T-helper 1 cell treated with Interleukin-12 subunit alpha and Interleukin-12 subunit beta and Interleukin-4 antibody, amounts not matched to agents 30 ng/mL and 1 ng/mL, for 36 hours (primary cell): ENCODE data around the gene MGAT4C. TPM values are rescaled to one million over a fixed set of nuclear protein-coding genes. Genes with fewer than 3 reads are reported as not detected.

Experiments used
- intact Hi-C: fragments of 100-400 bp; cut with micrococcal nuclease; formaldehyde crosslinking; loops from one replicate; pipeline ENCODE4 v1.15.1; 2024
- total RNA-seq: library from RNA; stranded (reverse); gene quantifications from 2 replicates; pipeline ENCODE4 v1.2.3, GENCODE V29; 2022

MGAT4C gene
- total RNA-seq, 1 donor from 2014 or later: not detected

GRCh38 chr12:85983601-85984000, 272.6 kb downstream of the MGAT4C start:
- intact Hi-C loops: no loop called here

DNA sequence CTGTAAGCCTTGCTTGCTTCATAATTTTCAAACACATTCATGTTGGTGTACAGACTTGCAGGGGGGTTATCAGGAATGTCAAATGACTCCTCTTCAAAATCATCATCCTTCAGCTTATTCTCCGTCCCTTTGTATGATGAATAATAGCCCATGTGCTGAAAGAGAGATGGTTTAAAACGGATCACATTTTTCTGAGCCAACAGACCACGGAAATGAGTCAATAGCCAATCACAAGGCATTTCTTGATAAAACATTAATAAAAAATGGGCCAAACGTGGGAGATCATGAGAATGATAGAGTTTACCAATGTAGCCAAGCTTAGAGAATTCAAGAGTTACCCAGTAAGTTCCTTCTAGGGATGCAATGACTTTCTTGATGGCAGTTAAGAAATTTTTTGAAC, 276.6 kb downstream of the MGAT4C start:
- intact Hi-C loops: no loop called here

- intact Hi-C loops: no loop called here
These were observed 280.5 kb downstream of the MGAT4C start for GRCh38 chr12:85975716-85976115.

GRCh38 chr12:85971800-85972199, 284.4 kb downstream of the MGAT4C start:
- intact Hi-C loops: no loop called here

DNA sequence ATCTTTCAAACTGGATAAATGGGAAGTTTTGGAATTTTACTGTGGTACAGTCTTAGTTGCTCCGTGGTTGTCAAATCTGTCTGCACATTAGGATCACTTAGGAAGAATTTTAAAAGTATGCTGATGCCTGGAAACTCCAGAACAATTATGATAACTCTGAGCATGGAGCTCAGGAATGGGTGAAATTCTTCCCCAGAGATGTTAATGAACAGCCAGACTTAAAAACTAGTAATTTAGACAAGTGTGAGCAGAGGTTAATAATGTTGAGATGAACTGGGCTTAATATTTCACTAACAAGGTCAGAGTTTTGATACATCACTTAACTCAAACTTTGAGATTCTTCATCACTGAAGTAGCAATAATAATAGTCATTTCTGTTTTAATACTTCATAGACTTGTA, 287.6 kb downstream of the MGAT4C start:
- intact Hi-C loops: no loop called here

DNA sequence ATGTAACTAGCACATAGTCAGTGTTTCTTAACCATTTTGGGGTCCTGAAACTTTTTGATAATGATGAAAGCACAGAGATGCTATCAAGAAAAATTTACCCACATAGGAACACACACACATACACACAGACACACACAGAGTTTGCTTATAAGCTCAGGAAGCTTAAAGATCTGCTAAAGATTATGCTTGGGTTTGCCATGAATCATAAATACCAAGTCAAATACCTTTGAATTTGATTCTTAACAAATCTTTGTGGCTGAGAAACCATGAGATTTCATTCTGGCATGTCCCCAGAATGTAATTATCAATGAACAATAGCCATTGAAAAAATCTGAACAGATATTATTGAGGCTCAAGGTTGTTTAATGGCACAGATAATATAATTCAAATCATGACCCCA, 292.9 kb downstream of the MGAT4C start:
- intact Hi-C loops: no loop called here

DNA sequence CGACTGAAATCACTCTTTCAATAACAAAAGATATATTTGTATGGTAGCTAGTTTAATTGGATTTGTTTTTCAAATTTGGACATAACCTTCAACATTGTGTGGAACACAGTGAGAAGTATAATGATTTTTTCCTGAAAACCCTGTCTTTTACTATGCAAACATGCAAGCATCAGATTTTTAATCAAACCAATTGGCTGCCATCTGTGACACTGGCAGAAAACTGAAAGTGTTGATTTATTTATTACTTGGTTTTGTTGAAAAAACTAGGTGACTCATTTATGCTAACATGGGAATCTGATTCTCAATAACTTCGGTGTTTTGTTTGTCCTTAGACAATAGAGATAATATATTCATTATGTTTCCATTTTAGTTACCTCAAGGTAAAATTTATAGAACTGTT, 300.1 kb downstream of the MGAT4C start:
- intact Hi-C loops: no loop called here

- intact Hi-C loops: no loop called here
These were observed 301.1 kb downstream of the MGAT4C start for GRCh38 chr12:85955127-85955526.

DNA sequence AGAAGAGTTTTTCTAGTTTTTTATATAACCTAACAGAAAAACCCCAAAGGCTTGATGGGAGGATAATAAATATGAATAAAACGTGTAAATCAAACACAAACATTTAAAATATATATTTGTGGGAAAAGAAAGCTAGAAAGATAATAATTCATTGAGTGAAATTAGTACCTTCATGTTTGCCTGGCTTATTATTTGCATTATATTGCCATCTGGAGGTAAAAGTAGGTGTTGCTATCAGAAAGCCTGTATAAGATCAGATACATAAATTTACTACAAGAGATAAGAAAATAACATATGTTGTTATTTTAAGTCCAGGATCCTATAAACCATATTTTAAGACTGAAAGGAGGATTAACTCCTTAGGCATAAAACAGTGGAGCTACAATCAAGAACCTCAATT, 304.4 kb downstream of the MGAT4C start:
- intact Hi-C loops: no loop called here

DNA sequence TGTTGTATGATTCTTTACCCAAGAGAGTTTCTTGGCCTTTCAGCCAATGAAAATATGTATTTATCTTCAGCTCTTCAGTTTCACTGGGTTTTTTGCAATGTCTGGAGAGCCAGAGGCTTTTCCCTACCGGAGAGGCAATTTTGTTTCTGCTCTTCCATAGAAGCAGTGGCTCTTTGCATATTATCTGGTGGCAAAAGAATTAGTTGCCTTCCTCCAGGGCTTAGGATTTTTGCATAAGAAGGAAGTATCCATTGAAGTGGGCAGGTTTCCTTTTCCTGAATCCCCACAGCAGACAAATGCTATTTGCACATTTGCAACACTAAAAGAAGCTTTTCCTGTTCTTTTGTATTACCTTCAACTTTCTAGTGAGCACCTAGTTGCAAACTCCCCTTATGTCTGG, 306.9 kb downstream of the MGAT4C start:
- intact Hi-C loops: no loop called here

- intact Hi-C loops: no loop called here
These were observed 307.9 kb downstream of the MGAT4C start for GRCh38 chr12:85948340-85948739.

GRCh38 chr12:85947286-85947685, 308.9 kb downstream of the MGAT4C start:
- intact Hi-C loops: no loop called here

DNA sequence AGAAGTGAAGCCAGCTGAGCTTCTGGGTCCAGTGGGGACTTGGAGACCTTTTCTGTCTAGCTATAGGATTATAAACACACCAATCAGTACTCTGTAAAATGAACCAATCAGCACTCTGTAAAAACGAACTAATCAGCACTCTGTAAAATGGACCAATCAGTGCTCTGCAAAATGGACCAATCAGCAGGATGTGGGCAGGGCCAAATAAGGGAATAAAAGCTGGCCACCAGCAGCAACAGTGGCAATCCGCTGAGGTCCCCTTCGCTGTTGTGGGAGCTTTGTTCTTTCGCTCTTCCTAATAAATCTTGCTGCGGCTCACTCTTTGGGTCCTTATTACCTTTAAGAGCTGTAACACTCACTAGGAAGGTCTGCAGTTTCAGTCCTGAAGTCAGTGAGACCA, 309.8 kb downstream of the MGAT4C start:
- intact Hi-C loops: no loop called here

- intact Hi-C loops: no loop called here
These were observed 329.0 kb downstream of the MGAT4C start for GRCh38 chr12:85927166-85927565.

DNA sequence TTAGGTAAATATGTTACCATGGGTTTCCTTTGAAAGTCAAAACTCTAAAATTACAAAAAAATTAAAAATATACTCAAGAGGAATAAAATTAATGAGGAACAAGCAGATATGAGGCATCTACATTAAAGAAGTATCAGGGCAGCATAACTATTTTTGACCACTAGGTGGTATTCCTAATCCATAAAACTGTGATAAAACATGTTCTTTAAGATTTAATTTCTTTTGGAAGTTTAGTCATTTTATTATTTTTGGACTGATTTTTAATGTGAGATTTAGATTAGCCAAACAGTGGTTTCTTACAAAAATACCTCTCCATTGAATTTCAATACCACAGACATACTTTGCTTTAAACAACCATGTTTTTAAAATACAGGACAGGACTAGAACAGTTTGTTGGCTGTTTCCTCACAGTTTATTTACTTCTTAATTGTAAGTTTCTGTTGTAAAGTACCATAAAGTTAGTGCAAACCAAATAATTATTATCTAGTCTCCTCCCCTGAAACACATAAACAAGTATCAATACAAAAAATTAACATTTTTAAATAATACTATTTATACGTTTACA, 332.3 kb downstream of the MGAT4C start:
- intact Hi-C loops: no loop called here

GRCh38 chr12:85920324-85920947, 335.8 kb downstream of the MGAT4C start:
- intact Hi-C loops: loop anchor here (1.0 to 2.0 kb wide), 3 partner anchors 452 to 1046 kb away; no protein-coding TSS in a partner anchor
